Keratinocyte (primary cell): ENCODE measurements around the gene RPH3AL. TPM values are rescaled to one million over a fixed set of nuclear protein-coding genes. Genes with fewer than 3 reads are reported as not detected.

ENCODE experiments used
- DNase-seq: peaks from one replicate; pipeline ENCODE4 v3.0.0-alpha.2; 2011; ENCODE audit warnings: low read depth, missing footprints, low spot score
- FAIRE-seq: peaks from 2 replicates; lab custom pipeline; 2011; peaks lifted over from hg19 to GRCh38; lab: Jason Lieb, UNC
- H2AFZ ChIP-seq: 2 replicates; pipeline ENCODE4 v1.6.0; 2012; ENCODE audit warnings: low read length, control low read depth, inconsistent platforms; ENCODE audit not compliant: control insufficient read depth
- H3K27ac ChIP-seq: 2 replicates; pipeline ENCODE4 v1.5.1; 2011; ENCODE audit warnings: low read length; ENCODE audit not compliant: control insufficient read depth, insufficient read depth
- H3K27me3 ChIP-seq: 3 replicates; pipeline ENCODE4 v1.6.0; 2011; ENCODE audit warnings: low read length; ENCODE audit not compliant: control insufficient read depth, insufficient read depth; ENCODE audit errors: extremely low read depth
- H3K36me3 ChIP-seq, 2 experiments: 2 replicates in 1 of 2; 3 replicates in 1 of 2; pipeline ENCODE4 v1.5.1; 2011; ENCODE audit warnings: low read length in 2 of 2, mild to moderate bottlenecking in 1 of 2; ENCODE audit not compliant: control insufficient read depth in 2 of 2, insufficient read depth in 2 of 2; ENCODE audit errors: extremely low read depth in 1 of 2
- H3K4me1 ChIP-seq: 3 replicates; pipeline ENCODE4 v1.5.1; 2011; ENCODE audit warnings: low read length; ENCODE audit not compliant: control insufficient read depth, insufficient read depth; ENCODE audit errors: extremely low read depth
- H3K4me2 ChIP-seq: 3 replicates; pipeline ENCODE4 v1.6.0; 2011; ENCODE audit warnings: low read depth, low read length; ENCODE audit not compliant: control insufficient read depth, insufficient read depth; ENCODE audit errors: extremely low read depth
- H3K4me3 ChIP-seq, 3 experiments: fragments of 200-600 bp in 1 of 3; sonication (generic) in 1 of 3; 2 replicates in 2 of 3; 3 replicates in 1 of 3; pipeline ENCODE4 v1.5.1; 2011 to 2016; ENCODE audit warnings: low read length in 3 of 3, mild to moderate bottlenecking in 3 of 3, control low read depth in 2 of 3, inconsistent platforms in 1 of 3, low read depth in 1 of 3, mixed read lengths in 1 of 3, mixed run types in 1 of 3, moderate library complexity in 1 of 3; ENCODE audit not compliant: control insufficient read depth in 2 of 3, insufficient read depth in 2 of 3; ENCODE audit errors: extremely low read depth in 1 of 3
- H3K79me2 ChIP-seq: 2 replicates; pipeline ENCODE4 v1.6.0; 2012; ENCODE audit warnings: low read length; ENCODE audit not compliant: control insufficient read depth, insufficient read depth
- H3K9ac ChIP-seq: 3 replicates; pipeline ENCODE4 v1.6.0; 2011; ENCODE audit warnings: low read length; ENCODE audit not compliant: control insufficient read depth, insufficient read depth; ENCODE audit errors: extremely low read depth
- H3K9me1 ChIP-seq: 3 replicates; pipeline ENCODE4 v1.6.0; 2011; ENCODE audit warnings: low read length; ENCODE audit not compliant: control insufficient read depth, insufficient read depth; ENCODE audit errors: extremely low read depth
- H3K9me3 ChIP-seq: 2 replicates; pipeline ENCODE4 v1.5.1; 2012; ENCODE audit warnings: low read depth, low read length; ENCODE audit not compliant: control insufficient read depth
- H4K20me1 ChIP-seq: 3 replicates; pipeline ENCODE4 v1.6.0; 2011; ENCODE audit warnings: low read length; ENCODE audit not compliant: control insufficient read depth, insufficient read depth; ENCODE audit errors: extremely low read depth
- CTCF ChIP-seq, 3 experiments: IDR thresholded peaks in 1 of 3; conservative IDR thresholded peaks in 1 of 3; optimal IDR thresholded peaks in 1 of 3; 2 replicates in 2 of 3; 3 replicates in 1 of 3; pipeline versions ENCODE3 to v1.5.1; 2011; ENCODE audit warnings: low read length in 3 of 3, mild to moderate bottlenecking in 3 of 3, moderate library complexity in 2 of 3, control low read depth in 1 of 3, inconsistent platforms in 1 of 3; ENCODE audit not compliant: insufficient read depth in 2 of 3; ENCODE audit errors: extremely low read depth in 1 of 3
- EZH2 ChIP-seq: IDR thresholded peaks from one replicate; pipeline ENCODE4 v1.6.1; 2012; ENCODE audit warnings: inconsistent platforms, mild to moderate bottlenecking, low read length, moderate library complexity
- dilution Hi-C: fragments of 300-500 bp; cut with MboI; formaldehyde crosslinking; loops from one replicate; pipeline ENCODE4 v1.7.0; 2020; ENCODE audit warnings: low sequenced_read_pairs; ENCODE audit not compliant: extremely low pct_ligation_motif_present
- polyA plus RNA-seq, 5 experiments: library from polyadenylated mRNA; depleted of rRNA in 3 of 5; stranded (reverse) in 3 of 5; stranded (forward) in 1 of 5; unstranded in 1 of 5; fragments of >200 nt; gene quantifications; 1 replicate in 1 of 5; 2 replicates in 3 of 5; 3 replicates in 1 of 5; pipeline versions ENCODE4 v1.2.1 to v1.2.3, GENCODE V29; 2011 to 2012; ENCODE audit warnings: missing spikeins in 2 of 5, low read depth in 1 of 5, low replicate concordance in 1 of 5

RPH3AL gene
- polyA plus RNA-seq, 1 donor (not counting 4 experiments of a cell fraction or from before 2014, with no cell fraction given) = 0.31 TPM

- Histone ChIP-seq H3K4me3 (no peak overlapping the region), H3K79me2 (no peaks in the 10 kb centered on the region), H3K4me2 (no peak overlapping the region), H3K27ac (no peak overlapping the region), H3K4me1 (peaks cover 3% of the 10 kb centered on the region), H4K20me1 (peaks cover 2% of the 10 kb centered on the region), H3K9ac (no peak overlapping the region), H3K9me3 (no peaks in the 10 kb centered on the region), H2AFZ (no peak overlapping the region), H3K9me1 (no peaks in the 10 kb centered on the region), H3K36me3 (no peaks in the 10 kb centered on the region), H3K27me3 (peaks cover 57% of the 10 kb centered on the region)
- FAIRE-seq = no peak
- dilution Hi-C loops = no loop called here
- TF ChIP-seq EZH2 (no peak), CTCF (optimal IDR thresholded peaks at IDR 0.05 in 1 of 3, IDR thresholded peaks at IDR 0.05 in 1 of 3, conservative IDR thresholded peaks at IDR 0.05 in 1 of 3; ENCODE audit: extremely low read depth in 1 of 3, insufficient read depth in 2 of 3, low read length in 3 of 3) (no peak)
- no peak for DNase-seq
Observed at GRCh38 chr17:179066-179432, 173.6 kb downstream of the RPH3AL start.

GRCh38 chr17:178292-179065 is 174.1 kb downstream of the RPH3AL start:
- Histone ChIP-seq H3K4me2 (no peak overlapping the region), H3K27ac (no peak overlapping the region), H3K4me3 (no peak overlapping the region), H2AFZ (no peak overlapping the region), H3K9me3 (no peaks in the 10 kb centered on the region), H3K36me3 (no peaks in the 10 kb centered on the region), H3K9ac (no peak overlapping the region), H3K79me2 (no peaks in the 10 kb centered on the region), H3K4me1 (peaks cover 3% of the 10 kb centered on the region), H3K9me1 (no peaks in the 10 kb centered on the region), H4K20me1 (peaks cover 2% of the 10 kb centered on the region), H3K27me3 (peaks cover 57% of the 10 kb centered on the region)
- TF ChIP-seq CTCF (optimal IDR thresholded peaks at IDR 0.05 in 1 of 3, IDR thresholded peaks at IDR 0.05 in 1 of 3, conservative IDR thresholded peaks at IDR 0.05 in 1 of 3; ENCODE audit: extremely low read depth in 1 of 3, insufficient read depth in 2 of 3, low read length in 3 of 3) (no peak), EZH2 (no peak)
- dilution Hi-C loops = no loop called here
- DNase-seq (no peak), FAIRE-seq (no peak)
